H9 (cell line): ENCODE data around the gene ZNF217. TPM values are rescaled to one million over a fixed set of nuclear protein-coding genes. Genes with fewer than 3 reads are reported as not detected.
A peak's percentile ranks its signal among the peaks of the same experiment; 100 is the strongest.
"Not testable (repeated sequence)": the region's sequence is repeated elsewhere in the genome, so short reads cannot be mapped to it uniquely, and the experiment has no call there.

Source experiments
- DNase-seq: peaks from one replicate; pipeline ENCODE4 v3.0.0-alpha.2; 2017
- H2AFZ ChIP-seq: one replicate; pipeline ENCODE4 v1.6.1; 2013; ENCODE audit warnings: mild to moderate bottlenecking, low read length, control low read depth, moderate library complexity
- H2AK5ac ChIP-seq: 2 replicates; pipeline ENCODE4 v1.6.1; 2013; ENCODE audit warnings: low read length, control low read depth, mixed read lengths; ENCODE audit not compliant: insufficient read length
- H2BK120ac ChIP-seq: one replicate; pipeline ENCODE4 v1.6.1; 2013; ENCODE audit warnings: low read depth, mild to moderate bottlenecking, low read length, control low read depth, inconsistent platforms; ENCODE audit not compliant: poor library complexity, severe bottlenecking
- H2BK12ac ChIP-seq: 2 replicates; pipeline ENCODE4 v1.6.1; 2013; ENCODE audit warnings: low read length, control low read depth, mixed read lengths, low read depth; ENCODE audit not compliant: insufficient read length
- H2BK15ac ChIP-seq: 2 replicates; pipeline ENCODE4 v1.6.1; 2013; ENCODE audit warnings: low read depth, low read length, control low read depth
- H2BK20ac ChIP-seq: one replicate; pipeline ENCODE4 v1.6.1; 2013; ENCODE audit warnings: low read depth, mild to moderate bottlenecking, low read length, control low read depth, inconsistent platforms; ENCODE audit not compliant: poor library complexity, severe bottlenecking
- H2BK5ac ChIP-seq: 2 replicates; pipeline ENCODE4 v1.6.1; 2013; ENCODE audit warnings: low read length, control low read depth, mixed read lengths; ENCODE audit not compliant: insufficient read length
- H3K14ac ChIP-seq: 2 replicates; pipeline ENCODE4 v1.6.1; 2013; ENCODE audit warnings: low read length, control low read depth; ENCODE audit not compliant: insufficient read depth
- H3K18ac ChIP-seq: 2 replicates; pipeline ENCODE4 v1.6.1; 2013; ENCODE audit warnings: low read depth, mild to moderate bottlenecking, mixed read lengths, low read length, control low read depth; ENCODE audit not compliant: insufficient read length
- H3K23ac ChIP-seq: 2 replicates; pipeline ENCODE4 v1.6.1; 2013; ENCODE audit warnings: low read length, control low read depth, mixed read lengths, low read depth; ENCODE audit not compliant: insufficient read length
- H3K23me2 ChIP-seq: 2 replicates; pipeline ENCODE4 v1.6.1; 2013; ENCODE audit warnings: low read depth, mild to moderate bottlenecking, mixed read lengths, low read length, control low read depth; ENCODE audit not compliant: insufficient read length, poor library complexity, severe bottlenecking
- H3K27ac ChIP-seq: 2 replicates; pipeline ENCODE4 v1.5.1; 2013; ENCODE audit warnings: low read length, control low read depth, mixed read lengths, low read depth; ENCODE audit not compliant: insufficient read length
- H3K27me3 ChIP-seq: 2 replicates; pipeline ENCODE4 v1.6.1; 2013; ENCODE audit warnings: low read length, control low read depth, inconsistent platforms; ENCODE audit not compliant: insufficient read depth
- H3K4ac ChIP-seq: 2 replicates; pipeline ENCODE4 v1.6.1; 2013; ENCODE audit warnings: low read depth, mild to moderate bottlenecking, control low read depth, inconsistent platforms, low read length, moderate library complexity
- H3K4me1 ChIP-seq: 2 replicates; pipeline ENCODE4 v1.6.1; 2013; ENCODE audit warnings: low read length, control low read depth, inconsistent platforms; ENCODE audit not compliant: insufficient read depth
- H3K4me2 ChIP-seq: 2 replicates; pipeline ENCODE4 v1.6.1; 2013; ENCODE audit warnings: low read length, control low read depth, mixed read lengths; ENCODE audit not compliant: insufficient read length, insufficient read depth
- H3K56ac ChIP-seq: 2 replicates; pipeline ENCODE4 v1.6.1; 2013; ENCODE audit warnings: low read depth, mild to moderate bottlenecking, mixed read lengths, low read length, control low read depth; ENCODE audit not compliant: insufficient read length
- H3K79me1 ChIP-seq: 2 replicates; pipeline ENCODE4 v1.6.1; 2013; ENCODE audit warnings: low read depth, mild to moderate bottlenecking, moderate library complexity, low read length, control low read depth, inconsistent platforms; ENCODE audit not compliant: insufficient read depth, poor library complexity, severe bottlenecking
- H3K79me2 ChIP-seq: 2 replicates; pipeline ENCODE4 v1.6.1; 2013; ENCODE audit warnings: low read length, control low read depth, inconsistent platforms; ENCODE audit not compliant: insufficient read depth
- H3K9ac ChIP-seq: 2 replicates; pipeline ENCODE4 v1.6.1; 2013; ENCODE audit warnings: low read length, control low read depth, mixed read lengths; ENCODE audit not compliant: insufficient read length; ENCODE audit errors: extremely low read depth
- H3K9me3 ChIP-seq: one replicate; pipeline ENCODE4 v1.6.1; 2013; ENCODE audit warnings: low read depth, low read length, inconsistent platforms; ENCODE audit not compliant: control insufficient read depth
- H3T11ph ChIP-seq: one replicate; pipeline ENCODE4 v1.6.1; 2013; ENCODE audit warnings: mild to moderate bottlenecking, low read length, control low read depth, inconsistent platforms
- H4K20me1 ChIP-seq: one replicate; pipeline ENCODE4 v1.6.1; 2013; ENCODE audit not compliant: control insufficient read depth, insufficient read length, insufficient read depth
- H4K5ac ChIP-seq: 2 replicates; pipeline ENCODE4 v1.6.1; 2013; ENCODE audit warnings: low read depth, mild to moderate bottlenecking, mixed read lengths, low read length, control low read depth; ENCODE audit not compliant: insufficient read length
- H4K8ac ChIP-seq: replicated peaks from 2 replicates; pipeline ENCODE4 v1.6.1; 2013; ENCODE audit warnings: low read length, control low read depth, mixed read lengths, low read depth; ENCODE audit not compliant: insufficient read length
- H4K91ac ChIP-seq: 2 replicates; pipeline ENCODE4 v1.6.1; 2013; ENCODE audit warnings: low read depth, mild to moderate bottlenecking, moderate library complexity, mixed read lengths, low read length, control low read depth; ENCODE audit not compliant: insufficient read length
- H3K27ac Mint-ChIP-seq, 3 experiments: 2 replicates in 2 of 3; 3 replicates in 1 of 3; pipeline ENCODE4 v1.8.0; 2020 to 2021; ENCODE audit warnings: mixed read lengths in 3 of 3, mild to moderate bottlenecking in 1 of 3, moderate library complexity in 1 of 3
- H3K27me3 Mint-ChIP-seq: 2 replicates; pipeline ENCODE4 v1.8.0; 2021; ENCODE audit warnings: low read depth, mild to moderate bottlenecking, moderate library complexity, mixed read lengths
- H3K36me3 Mint-ChIP-seq, 3 experiments: 2 replicates in 2 of 3; 3 replicates in 1 of 3; pipeline ENCODE4 v1.8.0; 2020 to 2021; ENCODE audit warnings: low read depth in 3 of 3, mixed read lengths in 3 of 3; ENCODE audit not compliant: insufficient read depth in 1 of 3
- H3K4me1 Mint-ChIP-seq, 2 experiments: 2 replicates each; pipeline ENCODE4 v1.8.0; 2020; ENCODE audit warnings: mixed read lengths in 2 of 2
- H3K4me3 Mint-ChIP-seq, 2 experiments: 2 replicates in 1 of 2; 3 replicates in 1 of 2; pipeline ENCODE4 v1.8.0; 2020 to 2021; ENCODE audit warnings: mild to moderate bottlenecking in 2 of 2, mixed read lengths in 2 of 2, moderate library complexity in 1 of 2
- H3K9me3 Mint-ChIP-seq, 2 experiments: 2 replicates in 1 of 2; 3 replicates in 1 of 2; pipeline ENCODE4 v1.8.0; 2020; ENCODE audit warnings: mild to moderate bottlenecking in 2 of 2, mixed read lengths in 2 of 2, moderate library complexity in 1 of 2
- CTCF ChIP-seq: fragments of 200-600 bp; sonication (generic); conservative IDR thresholded peaks from 3 replicates; pipeline ENCODE4 v1.8.0; 2021; ENCODE audit warnings: antibody characterized with exemption, mild to moderate bottlenecking
- WGBS: extraction: QIAGEN DNeasy Blood & Tissue Kit; methylation state at CpG from one replicate; pipeline ENCODE4 v1.1.7; 2013; ENCODE audit warnings: missing lambda C conversion rate, low lambda C conversion rate, mixed read lengths; ENCODE audit not compliant: insufficient read length; ENCODE audit errors: extremely low coverage; 5-methylcytosine and 5-hydroxymethylcytosine counted together
- total RNA-seq: library from RNA; stranded (reverse); gene quantifications from 2 replicates; pipeline ENCODE4 v1.2.1, GENCODE V29; 2021

ZNF217 gene
- total RNA-seq, 1 experiment from 2014 or later: 82.8 TPM

GRCh38 chr20:53629436-53629835 lies 35.8 kb upstream of the ZNF217 start:
- H4K20me1 ChIP-seq: no peaks in the 10 kb centered on the region
- WGBS: no CpG with 5 or more reads among the region's 5 CpGs
- Mint-ChIP-seq H3K4me1 (no peaks in the 10 kb centered on the region), H3K36me3 (no peaks in the 10 kb centered on the region), H3K9me3 (peaks cover 3% of the 10 kb centered on the region in 2 experiments; a peak in 2 of 5 replicates), H3K4me3 (no peak overlapping the region), H3K27ac (no peak overlapping the region), H3K27me3 (no peaks in the 10 kb centered on the region)
- no peak overlapping the region for H3K9ac ChIP-seq
- H4K91ac ChIP-seq: no peak overlapping the region
- no peak overlapping the region for H3K23ac ChIP-seq
- no peak overlapping the region for H3K56ac ChIP-seq
- no peak overlapping the region for H2BK15ac ChIP-seq
- H3K18ac ChIP-seq: no peak overlapping the region
- H2BK5ac ChIP-seq: no peak overlapping the region
- no peaks in the 10 kb centered on the region for H3K9me3 ChIP-seq
- no peaks in the 10 kb centered on the region for H3K4me1 ChIP-seq
- no peak overlapping the region for H2AK5ac ChIP-seq
- H2BK120ac ChIP-seq: no peak overlapping the region
- H3K4ac ChIP-seq: no peak overlapping the region
- no peaks in the 10 kb centered on the region for H3K79me2 ChIP-seq
- no peak overlapping the region for H3K27ac ChIP-seq
- H3K23me2 ChIP-seq: no peaks in the 10 kb centered on the region
- no peak overlapping the region for H2AFZ ChIP-seq
- H3T11ph ChIP-seq: no peak overlapping the region
- TF ChIP-seq CTCF: no peak
- no peaks in the 10 kb centered on the region for H3K27me3 ChIP-seq
- H3K4me2 ChIP-seq: no peak overlapping the region
- no peaks in the 10 kb centered on the region for H3K79me1 ChIP-seq
- H2BK20ac ChIP-seq: no peak overlapping the region
- no peak overlapping the region for H2BK12ac ChIP-seq
- H4K8ac ChIP-seq: no peak overlapping the region
- no peak overlapping the region for H3K14ac ChIP-seq
- no peak for DNase-seq
- H4K5ac ChIP-seq: no peak overlapping the region

- not testable (repeated sequence) for H3K79me1 ChIP-seq, H3K4me1 ChIP-seq, H2BK15ac ChIP-seq, H2BK12ac ChIP-seq, H2AFZ ChIP-seq, H3K9me3 ChIP-seq, H2AK5ac ChIP-seq, H3K4ac ChIP-seq, DNase-seq, H3K4me2 ChIP-seq, H3K36me3 Mint-ChIP-seq, H3K27me3 Mint-ChIP-seq, H3K23me2 ChIP-seq, H4K8ac ChIP-seq, H3K27me3 ChIP-seq, H3K56ac ChIP-seq, H3K79me2 ChIP-seq, H2BK120ac ChIP-seq, H3K9ac ChIP-seq, H2BK5ac ChIP-seq, H3K9me3 Mint-ChIP-seq, H3K18ac ChIP-seq, H4K91ac ChIP-seq, H3T11ph ChIP-seq, H3K14ac ChIP-seq, H3K4me3 Mint-ChIP-seq, H4K20me1 ChIP-seq, H3K4me1 Mint-ChIP-seq, H4K5ac ChIP-seq, H3K23ac ChIP-seq, H2BK20ac ChIP-seq, H3K27ac ChIP-seq
- peak overlapping the region in 1 of 3 experiments; percentile 70; a peak in 2 of 7 replicates for H3K27ac Mint-ChIP-seq
- no CpG with 5 or more reads among the region's 6 CpGs for WGBS
Measured at GRCh38 chr20:53628758-53629157, 35.1 kb upstream of the ZNF217 start.
